Measurements from ENCODE around the gene WFDC9. TPM values are rescaled to one million over a fixed set of nuclear protein-coding genes. Genes with fewer than 3 reads are reported as not detected.
"Not testable (repeated sequence)": the region's sequence is repeated elsewhere in the genome, so short reads cannot be mapped to it uniquely, and the experiment has no call there.

The WFDC9 gene
- total RNA-seq, 1 donor from 2014 or later = not detected

- Mint-ChIP-seq H3K4me1 (peaks cover 32% of the 10 kb centered on the region), H3K9me3 (no peaks in the 10 kb centered on the region), H3K36me3 (ENCODE audit: low read depth) (no peaks in the 10 kb centered on the region), H3K4me3 (no peak overlapping the region), H3K27ac (ENCODE audit: unreplicated experiment) (no peak overlapping the region), H3K27me3 (ENCODE audit: low read depth) (peaks cover 8% of the 10 kb centered on the region)
- DNase-seq (ENCODE audit: low read depth, low spot score) = no peak
- TF ChIP-seq CTCF (conservative IDR thresholded peaks at IDR 0.05) = no peak
Measured at GRCh38 chr20:45581702-45582101, 49.4 kb downstream of the WFDC9 start.

GRCh38 chr20:45579184-45579583 is 51.9 kb downstream of the WFDC9 start, which contains the start of gene WFDC8:
Gene WFDC8 (minus strand): TSS chr20:45579284. CDS start chr20:45579247, 37 bp downstream.
- DNase-seq (ENCODE audit: low read depth, low spot score) = no peak
- TF ChIP-seq CTCF (conservative IDR thresholded peaks at IDR 0.05) = no peak
- H3K9me3 Mint-ChIP-seq = no peaks in the 10 kb centered on the region
- H3K4me1 Mint-ChIP-seq = peaks cover 32% of the 10 kb centered on the region
- H3K36me3 Mint-ChIP-seq (ENCODE audit: low read depth) = no peaks in the 10 kb centered on the region
- peaks cover 8% of the 10 kb centered on the region for H3K27me3 Mint-ChIP-seq (ENCODE audit: low read depth)
- H3K27ac Mint-ChIP-seq (ENCODE audit: unreplicated experiment) = peak within 1 kb of the TSS; percentile 87
- H3K4me3 Mint-ChIP-seq = peak within 1 kb of the TSS; percentile 47

GRCh38 chr20:45578231-45578630 is 52.9 kb downstream of the WFDC9 start:
- H3K4me1 Mint-ChIP-seq = peaks cover 29% of the 10 kb centered on the region
- no peak for DNase-seq (ENCODE audit: low read depth, low spot score)
- H3K27me3 Mint-ChIP-seq (ENCODE audit: low read depth) = peaks cover 4% of the 10 kb centered on the region
- peak overlapping the region; percentile 47 for H3K4me3 Mint-ChIP-seq
- no peaks in the 10 kb centered on the region for H3K9me3 Mint-ChIP-seq
- no peak for TF ChIP-seq CTCF (conservative IDR thresholded peaks at IDR 0.05)
- H3K27ac Mint-ChIP-seq (ENCODE audit: unreplicated experiment) = peak overlapping the region; percentile 87
- H3K36me3 Mint-ChIP-seq (ENCODE audit: low read depth) = no peaks in the 10 kb centered on the region

- Mint-ChIP-seq H3K4me3 (no peak overlapping the region), H3K27me3 (ENCODE audit: low read depth) (peaks cover 4% of the 10 kb centered on the region), H3K4me1 (peaks cover 26% of the 10 kb centered on the region), H3K9me3 (no peaks in the 10 kb centered on the region), H3K27ac (ENCODE audit: unreplicated experiment) (peak overlapping the region; percentile 79), H3K36me3 (ENCODE audit: low read depth) (no peaks in the 10 kb centered on the region)
- TF ChIP-seq CTCF (conservative IDR thresholded peaks at IDR 0.05) = no peak
- no peak for DNase-seq (ENCODE audit: low read depth, low spot score)
Measured at GRCh38 chr20:45576995-45577394, 54.1 kb downstream of the WFDC9 start.

GRCh38 chr20:45575931-45576330 is 55.2 kb downstream of the WFDC9 start:
- Mint-ChIP-seq H3K36me3 (ENCODE audit: low read depth) (no peaks in the 10 kb centered on the region), H3K4me3 (no peak overlapping the region), H3K27ac (ENCODE audit: unreplicated experiment) (no peak overlapping the region), H3K9me3 (peaks cover 3% of the 10 kb centered on the region), H3K4me1 (peaks cover 26% of the 10 kb centered on the region), H3K27me3 (ENCODE audit: low read depth) (peaks cover 8% of the 10 kb centered on the region)
- TF ChIP-seq CTCF (conservative IDR thresholded peaks at IDR 0.05) = no peak
- no peak for DNase-seq (ENCODE audit: low read depth, low spot score)

- H3K4me1 Mint-ChIP-seq; H3K9me3 Mint-ChIP-seq; H3K4me3 Mint-ChIP-seq; DNase-seq (ENCODE audit: low read depth, low spot score); H3K27ac Mint-ChIP-seq (ENCODE audit: unreplicated experiment); H3K36me3 Mint-ChIP-seq (ENCODE audit: low read depth): not testable (repeated sequence)
- H3K27me3 Mint-ChIP-seq (ENCODE audit: low read depth) = peaks cover 16% of the 10 kb centered on the region
Measured at GRCh38 chr20:45569650-45570049, 61.4 kb downstream of the WFDC9 start.
